DOHH2 (cell line): ENCODE results near the gene EXOC6B.

Experiments
- H3F3A ChIP-seq: fragments of 200-600 bp; sonication (generic), shearing (Covaris generic); 2 replicates; pipeline ENCODE4 v1.6.0; 2016; ENCODE audit warnings: antibody characterized with exemption, mild to moderate bottlenecking; ENCODE audit not compliant: control insufficient read depth, insufficient read depth
- H3K27ac ChIP-seq: fragments of 200-600 bp; sonication (generic); 2 replicates; pipeline ENCODE4 v1.5.1; 2014; ENCODE audit warnings: low read depth, mild to moderate bottlenecking, low read length, moderate library complexity
- H3K27me3 ChIP-seq: fragments of 200-600 bp; sonication (generic); 2 replicates; pipeline ENCODE4 v1.6.1; 2014; ENCODE audit warnings: mild to moderate bottlenecking, low read length, mixed read lengths; ENCODE audit not compliant: control insufficient read depth
- H3K36me3 ChIP-seq: fragments of 200-600 bp; sonication (generic); 2 replicates; pipeline ENCODE4 v1.6.1; 2014; ENCODE audit warnings: mild to moderate bottlenecking, low read length, moderate library complexity, mixed read lengths; ENCODE audit not compliant: control insufficient read depth
- H3K4me1 ChIP-seq: fragments of 200-600 bp; sonication (generic); 2 replicates; pipeline ENCODE4 v1.6.1; 2014; ENCODE audit warnings: mild to moderate bottlenecking, low read length, mixed read lengths; ENCODE audit not compliant: control insufficient read depth
- H3K4me2 ChIP-seq: fragments of 200-600 bp; sonication (generic); 2 replicates; pipeline ENCODE4 v1.6.0; 2014; ENCODE audit warnings: mild to moderate bottlenecking, low read length, moderate library complexity
- H3K4me3 ChIP-seq: fragments of 200-600 bp; sonication (generic); 2 replicates; pipeline ENCODE4 v1.5.1; 2014; ENCODE audit warnings: mild to moderate bottlenecking, low read length, mixed read lengths
- H3K79me2 ChIP-seq: fragments of 200-600 bp; sonication (generic); 2 replicates; pipeline ENCODE4 v1.6.1; 2014; ENCODE audit warnings: mild to moderate bottlenecking, low read length, mixed read lengths; ENCODE audit not compliant: control insufficient read depth
- H3K9me2 ChIP-seq: fragments of 200-600 bp; sonication (generic); replicated peaks from 2 replicates; pipeline ENCODE4 v1.6.1; 2014; ENCODE audit warnings: mild to moderate bottlenecking, low read length, mixed read lengths; ENCODE audit not compliant: control insufficient read depth
- H3K9me3 ChIP-seq: fragments of 200-600 bp; sonication (generic); 2 replicates; pipeline ENCODE4 v1.6.1; 2014; ENCODE audit warnings: antibody characterized with exemption, low read length, mixed read lengths; ENCODE audit not compliant: control insufficient read depth, insufficient read depth
- H4K20me1 ChIP-seq: fragments of 200-600 bp; sonication (generic); 2 replicates; pipeline ENCODE4 v1.6.0; 2014; ENCODE audit warnings: low read depth, mild to moderate bottlenecking, antibody characterized with exemption, low read length, moderate library complexity; ENCODE audit not compliant: control insufficient read depth, insufficient read depth
- CTCF ChIP-seq: fragments of 200-600 bp; sonication (generic); IDR thresholded peaks from one replicate; pipeline ENCODE4 v1.5.1; 2014; ENCODE audit warnings: antibody characterized with exemption, mild to moderate bottlenecking, low read depth, low read length; ENCODE audit not compliant: poor library complexity, severe bottlenecking
- EZH2phosphoT487 ChIP-seq: fragments of 200-600 bp; sonication (generic); IDR thresholded peaks from 2 replicates; pipeline ENCODE4 v1.6.1; 2017; ENCODE audit warnings: borderline replicate concordance, mild to moderate bottlenecking, antibody characterized with exemption, low read length, moderate library complexity, mixed read lengths

EXOC6B gene

GRCh38 chr2:72475246-72475645, 350.6 kb downstream of the EXOC6B start:
- Histone ChIP-seq H3K4me2 (no peak overlapping the region), H3K36me3 (no peaks in the 10 kb centered on the region), H4K20me1 (no peaks in the 10 kb centered on the region), H3K9me3 (peaks cover 4% of the 10 kb centered on the region; the same call in 1 of the 2 replicates), H3K79me2 (no peaks in the 10 kb centered on the region), H3K27me3 (no peaks in the 10 kb centered on the region), H3F3A (no peaks in the 10 kb centered on the region), H3K27ac (no peak overlapping the region), H3K9me2 (no peaks in the 10 kb centered on the region), H3K4me1 (no peaks in the 10 kb centered on the region), H3K4me3 (no peak overlapping the region)
- no peak for TF ChIP-seq CTCF
- TF ChIP-seq EZH2phosphoT487: no peak

GRCh38 chr2:72457801-72458516, 367.9 kb downstream of the EXOC6B start:
- H3K4me2 ChIP-seq: no peak overlapping the region
- H3K27me3 ChIP-seq: no peaks in the 10 kb centered on the region
- no peaks in the 10 kb centered on the region for H3K4me1 ChIP-seq
- no peaks in the 10 kb centered on the region for H3K9me3 ChIP-seq
- H3K36me3 ChIP-seq: no peaks in the 10 kb centered on the region
- H4K20me1 ChIP-seq: no peaks in the 10 kb centered on the region
- TF ChIP-seq CTCF (no peak), EZH2phosphoT487 (no peak)
- H3K4me3 ChIP-seq: no peak overlapping the region
- H3F3A ChIP-seq: no peaks in the 10 kb centered on the region
- H3K79me2 ChIP-seq: no peaks in the 10 kb centered on the region
- no peak overlapping the region for H3K27ac ChIP-seq
- H3K9me2 ChIP-seq: no peaks in the 10 kb centered on the region

- Histone ChIP-seq H3K4me1 (no peaks in the 10 kb centered on the region), H3K27me3 (no peaks in the 10 kb centered on the region), H3K4me3 (no peak overlapping the region), H3F3A (no peaks in the 10 kb centered on the region), H3K27ac (no peak overlapping the region), H3K4me2 (no peak overlapping the region), H3K9me3 (no peaks in the 10 kb centered on the region), H4K20me1 (no peaks in the 10 kb centered on the region), H3K9me2 (no peaks in the 10 kb centered on the region), H3K36me3 (no peaks in the 10 kb centered on the region), H3K79me2 (no peaks in the 10 kb centered on the region)
- TF ChIP-seq CTCF (no peak), EZH2phosphoT487 (no peak)
These were observed 371.6 kb downstream of the EXOC6B start for GRCh38 chr2:72454189-72454588.
